Breast epithelium (tissue), 3 donors: Measurements from ENCODE around the gene GNG8.
A peak's percentile ranks its signal among the peaks of the same experiment; 100 is the strongest.

Experiments
- POLR2A ChIP-seq: fragments of 450-650 bp; IDR thresholded peaks from one replicate; pipeline ENCODE4 v1.6.1; 2016; ENCODE audit warnings: antibody characterized with exemption, mild to moderate bottlenecking, moderate library complexity
- TF ChIP-seq, protein P1 (sequence below), 3 donors: fragments of 450-650 bp; IDR thresholded peaks; one replicate each; pipeline ENCODE4 v1.5.1; 2016 to 2017; ENCODE audit warnings: antibody characterized with exemption in 3 of 3, mild to moderate bottlenecking in 3 of 3, moderate library complexity in 3 of 3

DNA sequence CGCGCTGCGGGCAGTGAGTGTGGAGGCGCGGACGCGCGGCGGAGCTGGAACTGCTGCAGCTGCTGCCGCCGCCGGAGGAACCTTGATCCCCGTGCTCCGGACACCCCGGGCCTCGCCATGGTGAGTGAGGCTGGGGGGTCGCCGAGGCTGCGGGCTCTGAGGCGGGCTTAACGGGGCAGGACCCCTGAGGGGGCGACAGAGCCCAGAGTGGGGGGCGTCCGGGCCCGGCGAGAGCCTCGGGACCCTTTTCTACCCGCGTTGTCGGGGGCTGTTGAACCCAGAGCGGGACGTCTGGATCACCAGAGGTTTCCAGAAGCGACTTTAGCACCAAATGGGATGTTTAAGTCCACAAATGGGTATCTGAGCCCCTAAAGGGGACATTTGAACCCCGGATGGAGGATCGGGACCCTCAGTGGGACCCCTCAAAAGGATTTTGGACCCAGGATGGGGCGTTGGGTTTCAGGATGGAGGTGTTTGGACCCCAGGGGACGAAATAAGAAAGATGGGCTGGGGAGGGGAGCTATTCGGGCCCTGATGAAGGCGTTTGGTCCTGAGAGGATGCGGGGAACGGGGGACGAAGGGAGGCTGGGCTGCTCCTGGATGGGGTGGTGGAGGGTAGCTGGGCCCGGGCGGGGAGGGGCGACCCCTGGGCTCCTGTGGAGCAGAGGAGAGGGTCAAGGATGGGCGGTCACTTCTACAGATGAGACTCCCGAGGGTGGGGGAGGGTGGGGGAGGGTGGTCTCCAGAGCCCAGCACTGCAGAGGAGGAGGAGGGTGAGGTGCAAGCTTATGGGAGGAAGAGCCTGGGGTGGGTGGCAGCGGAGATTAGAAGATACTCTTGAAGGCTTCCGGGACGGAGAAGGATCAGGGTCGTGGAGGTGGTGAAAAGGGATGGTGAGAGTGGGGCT lies 34.4 kb downstream of the GNG8 start, which contains the start of gene CALM3:
- TF ChIP-seq, protein P1, sequence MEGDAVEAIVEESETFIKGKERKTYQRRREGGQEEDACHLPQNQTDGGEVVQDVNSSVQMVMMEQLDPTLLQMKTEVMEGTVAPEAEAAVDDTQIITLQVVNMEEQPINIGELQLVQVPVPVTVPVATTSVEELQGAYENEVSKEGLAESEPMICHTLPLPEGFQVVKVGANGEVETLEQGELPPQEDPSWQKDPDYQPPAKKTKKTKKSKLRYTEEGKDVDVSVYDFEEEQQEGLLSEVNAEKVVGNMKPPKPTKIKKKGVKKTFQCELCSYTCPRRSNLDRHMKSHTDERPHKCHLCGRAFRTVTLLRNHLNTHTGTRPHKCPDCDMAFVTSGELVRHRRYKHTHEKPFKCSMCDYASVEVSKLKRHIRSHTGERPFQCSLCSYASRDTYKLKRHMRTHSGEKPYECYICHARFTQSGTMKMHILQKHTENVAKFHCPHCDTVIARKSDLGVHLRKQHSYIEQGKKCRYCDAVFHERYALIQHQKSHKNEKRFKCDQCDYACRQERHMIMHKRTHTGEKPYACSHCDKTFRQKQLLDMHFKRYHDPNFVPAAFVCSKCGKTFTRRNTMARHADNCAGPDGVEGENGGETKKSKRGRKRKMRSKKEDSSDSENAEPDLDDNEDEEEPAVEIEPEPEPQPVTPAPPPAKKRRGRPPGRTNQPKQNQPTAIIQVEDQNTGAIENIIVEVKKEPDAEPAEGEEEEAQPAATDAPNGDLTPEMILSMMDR (IDR thresholded peaks at IDR 0.05), result no peak
- peak; percentile 25 for TF ChIP-seq POLR2A
